H54 (cell line): Measurements from ENCODE around the gene MLN.

Experiments
- DNase-seq: peaks from one replicate; pipeline ENCODE4 v3.0.0; 2011; ENCODE audit warnings: low spot score, mixed read lengths; ENCODE audit not compliant: insufficient read length
- FAIRE-seq: peaks from 3 replicates; lab custom pipeline; 2011; peaks lifted over from hg19 to GRCh38; lab: Jason Lieb, UNC
- POLR2A ChIP-seq: IDR thresholded peaks from 2 replicates; pipeline ENCODE4 v1.6.1; 2011; ENCODE audit warnings: low read depth, mild to moderate bottlenecking, low read length

MLN gene

DNA sequence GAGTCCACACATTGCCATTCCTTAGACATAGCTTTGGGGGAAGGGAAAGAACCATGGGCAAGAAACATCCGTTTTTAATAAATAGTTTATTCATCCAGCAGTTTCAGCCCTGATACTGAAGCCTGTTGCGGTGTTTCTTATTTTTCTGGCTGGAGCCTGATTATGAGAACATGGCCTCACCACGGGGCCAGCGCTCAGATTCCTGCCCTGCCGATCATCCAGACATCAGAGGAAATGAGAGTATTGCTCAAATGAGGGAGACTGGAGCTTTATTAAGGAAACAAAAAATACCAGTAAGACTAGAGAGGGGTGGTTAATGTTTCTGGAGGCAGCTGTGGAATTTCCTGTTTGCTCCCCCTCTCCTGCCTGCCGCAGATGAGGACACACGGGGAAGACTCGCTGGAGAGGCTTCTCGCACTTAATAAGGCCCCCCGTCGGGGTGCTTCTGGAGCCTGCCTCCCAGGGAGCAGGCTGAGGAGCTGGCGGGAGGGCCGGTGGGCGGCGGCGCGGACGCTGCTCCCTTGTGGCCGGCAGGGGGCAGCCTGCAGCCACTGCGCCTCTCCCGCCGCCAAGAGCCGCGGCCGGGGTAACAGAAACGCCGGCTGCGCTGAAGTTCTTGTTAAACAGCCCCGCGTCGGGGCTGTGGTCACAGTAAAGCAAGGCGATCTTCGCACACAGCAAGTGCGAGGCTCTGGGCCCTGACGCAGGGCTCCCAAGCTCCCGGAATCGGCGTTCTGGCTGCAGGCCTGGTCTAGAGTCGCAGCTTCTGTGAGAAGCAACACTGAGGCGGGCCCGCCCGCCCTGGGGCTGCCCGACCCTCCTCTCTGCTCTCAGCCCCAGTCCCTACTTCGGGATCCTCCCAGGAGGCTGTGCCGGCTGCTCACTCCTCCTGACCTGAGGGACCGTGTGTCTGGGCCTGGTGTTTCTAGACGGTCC is 32.4 kb downstream of the MLN start:
- DNase-seq = peak; percentile 90
- no peak for TF ChIP-seq POLR2A
- FAIRE-seq = no peak

DNA sequence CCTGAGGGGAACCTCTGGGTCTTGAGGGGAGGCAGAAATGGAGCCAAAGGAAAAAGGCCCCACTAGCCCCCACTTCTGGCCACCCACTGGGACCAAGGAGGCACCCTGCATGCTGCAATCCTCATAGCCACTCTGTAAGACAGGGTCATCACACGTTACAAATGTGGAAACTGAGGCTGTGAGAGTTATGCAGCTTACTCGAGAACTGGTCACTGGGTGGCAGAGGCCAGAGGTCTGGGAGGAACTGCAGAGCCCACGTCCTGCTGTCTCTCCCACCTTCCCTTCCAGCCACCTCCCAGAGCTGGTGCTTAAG is 33.0 kb downstream of the MLN start:
- TF ChIP-seq POLR2A = no peak
- no peak for FAIRE-seq
- no peak for DNase-seq

DNA sequence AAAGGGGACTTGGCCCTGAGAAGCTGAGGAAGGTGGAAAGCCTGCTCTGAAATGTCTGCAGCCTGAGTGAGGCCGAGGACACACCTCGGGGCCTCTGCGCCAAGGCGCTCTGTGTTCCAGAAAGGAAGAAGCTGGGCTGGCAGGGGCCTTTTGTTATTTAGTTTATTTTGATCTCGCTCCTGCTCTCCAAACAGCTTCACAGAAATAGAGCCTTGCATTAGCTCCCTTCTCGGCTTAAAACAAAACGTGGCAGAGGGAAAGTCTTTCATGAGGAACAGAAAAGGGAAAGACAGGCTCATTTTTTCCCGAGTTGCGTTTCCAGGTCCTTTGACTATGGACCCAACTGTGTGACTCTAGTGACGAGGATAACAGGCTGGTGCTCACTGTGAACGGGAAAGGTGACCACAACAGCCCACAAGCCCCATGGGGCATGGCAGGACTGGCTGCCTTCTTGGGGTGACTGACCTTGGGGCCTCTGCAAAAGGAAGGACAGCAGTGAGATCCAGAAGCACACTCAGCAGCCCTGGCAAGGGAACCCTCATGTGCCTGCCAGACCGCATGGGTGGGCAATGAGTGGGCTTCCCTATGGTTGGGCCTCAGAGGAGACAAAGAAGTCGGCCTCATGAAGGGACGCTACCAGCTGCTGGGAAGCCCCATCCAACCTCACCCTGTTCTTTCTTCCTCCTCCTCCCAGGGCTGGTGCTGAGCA is 33.5 kb downstream of the MLN start:
- FAIRE-seq (no peak), DNase-seq (no peak)
- TF ChIP-seq POLR2A = no peak

DNA sequence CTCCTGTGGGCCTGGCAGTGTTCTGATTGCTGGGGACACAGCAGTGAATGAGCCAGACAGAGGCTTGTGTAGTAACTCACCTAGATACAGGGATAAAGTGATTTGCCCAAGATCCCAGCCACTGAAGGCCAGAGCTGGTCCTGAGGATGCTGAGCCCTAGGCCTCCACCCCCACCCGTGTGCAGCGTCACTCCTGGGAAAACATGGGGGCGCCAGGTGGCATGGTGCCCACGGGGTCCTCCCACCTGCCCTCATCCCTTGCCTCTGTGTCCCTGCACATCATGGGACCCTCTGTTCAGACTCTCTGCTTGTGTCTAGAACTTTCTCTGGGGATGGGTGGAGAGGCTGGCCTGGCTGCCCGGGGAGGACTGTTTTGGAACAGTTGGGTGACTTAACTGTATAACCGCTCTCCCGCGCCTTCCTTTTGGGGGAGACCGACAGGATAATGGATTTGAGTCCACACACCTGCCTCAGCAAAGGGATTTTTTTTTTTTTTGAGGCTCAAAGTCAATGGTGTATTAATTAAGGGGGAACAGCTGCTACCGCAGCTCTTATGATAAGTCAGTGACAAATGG is 34.5 kb downstream of the MLN start:
- FAIRE-seq (no peak), DNase-seq (no peak)
- no peak for TF ChIP-seq POLR2A

DNA sequence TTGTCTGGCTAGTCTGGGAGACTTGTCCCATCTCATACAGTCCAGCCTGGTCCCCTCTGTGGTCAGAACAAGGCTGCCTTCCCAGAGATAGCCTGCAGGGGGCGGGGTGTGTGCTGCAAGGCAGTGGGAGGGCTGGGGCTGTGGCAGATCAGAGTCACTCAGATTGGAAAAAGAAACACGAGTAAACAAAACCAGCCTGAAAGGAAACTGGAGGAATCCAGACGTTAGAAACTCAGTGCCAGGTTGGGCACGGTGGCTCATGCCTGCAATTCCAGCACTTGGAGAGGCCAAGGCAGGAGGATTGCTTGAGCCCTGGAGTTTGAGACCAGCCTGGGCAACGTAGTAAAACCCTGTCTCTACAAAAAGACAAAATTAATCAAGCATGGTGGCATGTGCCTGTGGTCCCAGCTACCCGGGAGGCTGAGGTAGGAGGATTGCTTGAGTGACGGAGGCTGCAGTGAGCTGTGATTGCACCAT is 35.1 kb downstream of the MLN start:
- peak; percentile 20 for FAIRE-seq
- no peak for TF ChIP-seq POLR2A

DNA sequence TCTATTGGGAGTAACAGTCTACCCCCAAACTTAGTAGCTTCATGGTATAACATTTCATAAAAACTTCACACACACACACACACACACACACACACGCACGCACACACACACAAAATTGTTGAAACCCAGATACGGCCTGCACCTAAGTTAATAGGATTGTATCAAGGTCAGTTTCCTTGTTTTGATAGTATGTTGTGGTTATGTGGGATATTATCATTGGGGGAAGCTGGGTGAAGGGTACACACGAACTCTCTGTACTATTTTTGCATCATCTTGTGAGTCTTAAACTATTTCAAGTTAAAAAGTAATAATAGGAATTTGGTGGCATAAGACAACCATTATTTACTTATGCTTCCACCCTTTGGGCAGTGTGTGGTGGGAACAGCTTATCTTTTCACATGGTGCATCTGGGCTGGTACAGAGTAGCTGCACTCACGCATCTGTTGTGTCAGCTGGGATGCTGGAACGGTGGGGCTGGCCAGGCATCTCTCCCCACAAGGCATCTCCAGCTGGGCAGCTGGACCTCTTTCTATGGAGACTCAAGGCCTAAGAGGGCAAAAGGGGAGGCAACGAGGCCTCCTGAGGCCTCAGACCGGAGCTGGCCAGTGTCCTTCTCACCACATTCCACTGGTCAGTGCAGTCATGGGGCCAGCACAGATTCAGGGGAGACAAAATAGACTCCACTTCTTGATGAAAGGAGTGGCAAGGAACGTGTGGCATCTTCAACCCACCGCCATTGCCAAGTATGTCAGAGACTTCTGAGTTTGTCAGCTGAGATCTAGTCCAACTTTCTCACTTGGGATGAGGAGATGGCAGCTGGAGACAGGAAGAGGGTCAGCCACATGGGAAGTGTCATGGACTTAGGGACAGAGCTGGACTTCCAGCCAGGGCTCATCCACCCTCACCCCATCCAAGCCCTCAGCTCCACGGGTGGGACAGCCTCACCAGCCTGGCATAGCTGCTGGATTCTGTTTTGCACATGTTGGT is 36.6 kb downstream of the MLN start:
- TF ChIP-seq POLR2A = no peak
- no peak for DNase-seq
- no peak for FAIRE-seq

More for the DNA sequence above, 35.1 kb downstream of the MLN start:
- peak; percentile 82 for DNase-seq

DNA sequence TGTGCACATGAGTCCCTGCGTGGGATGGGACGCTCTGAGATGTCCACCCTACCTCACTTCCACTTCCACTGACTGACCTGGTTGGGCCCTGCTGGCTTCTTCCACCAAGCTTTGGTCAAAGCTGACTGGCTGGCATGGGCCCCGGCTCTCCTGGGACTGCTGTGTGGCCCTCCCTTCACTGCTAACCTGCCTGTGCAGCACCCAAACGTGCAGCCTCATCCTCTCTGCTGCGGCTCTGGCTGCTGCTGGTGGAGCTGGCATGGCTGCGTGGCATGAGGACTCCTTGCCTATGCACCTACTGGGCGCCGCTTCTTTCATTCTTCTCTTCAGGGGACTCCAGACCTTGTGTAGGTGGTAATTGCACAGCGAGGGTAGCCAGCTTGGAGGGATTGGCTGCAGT is 38.4 kb downstream of the MLN start:
- no peak for FAIRE-seq
- no peak for DNase-seq
- TF ChIP-seq POLR2A = no peak

DNA sequence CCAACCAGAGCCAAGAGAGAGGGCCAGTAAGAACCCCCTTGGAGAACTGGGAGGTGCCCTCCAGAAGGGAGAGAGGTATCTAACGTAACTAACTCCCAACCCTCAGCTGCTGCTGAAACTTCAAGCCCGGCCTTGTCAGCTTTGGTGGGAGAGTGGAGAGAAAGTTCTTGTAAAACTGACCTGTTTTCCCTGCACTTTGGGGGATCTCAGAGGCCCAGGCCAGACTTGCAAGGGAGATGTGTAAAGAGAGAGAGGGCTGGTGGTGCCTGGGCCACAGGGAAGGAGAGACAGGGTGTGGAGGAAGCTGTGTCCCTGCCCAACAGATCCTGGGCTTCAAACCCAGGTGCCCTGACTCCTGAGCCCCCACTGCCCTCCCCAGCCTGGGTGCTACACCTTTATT is 39.8 kb downstream of the MLN start:
- no peak for DNase-seq
- TF ChIP-seq POLR2A = no peak
- no peak for FAIRE-seq

DNA sequence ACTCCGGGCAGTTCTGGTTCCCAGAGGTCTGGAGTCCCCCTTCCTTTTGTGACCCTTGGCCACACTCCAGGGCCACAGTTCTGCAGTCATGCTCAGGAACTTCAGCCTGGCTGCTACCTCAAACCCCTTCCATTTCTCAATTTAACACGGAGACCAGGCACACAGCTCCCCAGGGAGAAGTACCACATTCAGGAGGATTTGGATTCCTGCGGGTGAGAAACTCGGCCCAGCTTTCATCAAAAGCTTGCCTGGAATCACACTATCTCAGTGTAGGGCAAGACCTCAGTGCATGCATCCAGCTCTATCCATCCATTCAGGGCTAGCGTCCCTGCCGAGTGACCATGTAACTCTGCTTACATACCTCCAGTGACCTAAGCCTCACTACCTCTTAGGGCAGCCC is 40.3 kb downstream of the MLN start:
- no peak for FAIRE-seq
- TF ChIP-seq POLR2A = no peak
- no peak for DNase-seq

DNA sequence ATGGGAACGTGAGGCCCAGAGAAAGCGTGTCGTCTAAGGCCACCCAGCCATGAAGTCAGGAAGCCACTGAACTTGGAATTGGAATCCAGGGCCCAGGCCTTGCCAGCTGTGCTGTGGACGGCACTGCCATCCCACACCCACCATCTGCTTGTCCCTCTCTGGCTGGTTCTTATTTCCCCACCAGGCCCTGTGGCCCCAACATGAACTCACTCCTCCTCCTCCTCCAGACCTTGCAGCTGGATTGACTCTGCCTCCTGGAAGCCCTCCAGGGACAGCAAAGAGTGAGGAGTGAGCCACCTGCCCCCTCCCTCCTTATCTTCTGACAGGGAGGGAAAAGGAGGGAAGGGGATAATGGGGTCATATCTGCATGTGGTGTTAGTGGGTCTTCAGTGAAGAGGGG is 41.1 kb downstream of the MLN start:
- FAIRE-seq = no peak
- DNase-seq = no peak
- TF ChIP-seq POLR2A = no peak

DNA sequence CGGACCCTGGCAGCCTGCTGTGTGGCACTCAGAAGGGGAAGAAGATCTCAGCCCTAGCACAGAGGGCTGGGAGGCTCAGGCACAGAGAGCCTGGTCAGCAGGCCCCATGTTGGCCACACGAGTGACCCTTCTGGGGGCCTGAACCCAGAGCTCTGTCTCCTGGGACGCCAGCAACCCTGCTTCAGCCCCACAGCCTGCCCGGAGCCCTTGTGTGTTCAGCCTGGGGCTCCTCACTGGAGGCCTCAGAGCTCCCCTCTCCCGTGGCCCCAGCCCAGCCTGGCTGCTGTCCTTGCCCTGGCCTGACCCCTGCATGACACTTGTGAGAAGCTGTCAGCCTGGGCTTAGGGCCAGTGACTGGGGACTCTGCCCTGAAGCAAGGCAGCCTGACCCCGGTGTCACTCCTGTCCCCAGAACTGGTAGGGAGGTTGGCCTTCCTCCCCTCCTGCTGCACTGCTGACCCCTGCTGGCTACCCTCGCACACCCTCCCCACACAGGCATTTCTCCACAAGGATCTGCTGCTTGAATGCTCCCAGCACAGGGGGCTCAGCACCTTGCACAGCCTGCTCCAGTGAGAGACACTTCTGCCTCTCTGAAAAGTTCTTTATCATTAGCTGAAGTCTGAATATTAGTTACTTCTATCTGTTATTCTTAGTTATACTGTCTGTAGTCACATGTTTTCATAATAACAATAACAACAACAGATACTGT is 41.7 kb downstream of the MLN start:
- DNase-seq = peak; percentile 36
- no peak for FAIRE-seq
- no peak for TF ChIP-seq POLR2A

DNA sequence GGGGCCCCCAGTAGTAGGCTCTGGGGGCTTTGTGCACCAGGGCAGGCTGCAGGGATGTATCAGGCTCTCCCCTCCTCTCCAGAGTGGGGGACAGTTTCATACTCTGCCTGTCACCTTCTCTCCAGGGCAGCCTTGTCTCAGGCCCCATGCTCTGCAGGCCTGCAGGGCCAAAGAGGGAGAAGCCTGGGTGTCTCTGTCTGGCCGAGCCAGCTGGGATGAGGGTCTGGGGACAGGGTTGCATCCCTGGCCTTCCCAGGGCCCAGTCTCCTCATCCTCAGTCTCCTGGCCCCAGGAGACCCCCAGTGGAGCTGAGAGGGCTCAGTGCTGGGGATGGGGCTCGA is 42.3 kb downstream of the MLN start:
- no peak for TF ChIP-seq POLR2A
- no peak for FAIRE-seq
- DNase-seq = no peak

DNA sequence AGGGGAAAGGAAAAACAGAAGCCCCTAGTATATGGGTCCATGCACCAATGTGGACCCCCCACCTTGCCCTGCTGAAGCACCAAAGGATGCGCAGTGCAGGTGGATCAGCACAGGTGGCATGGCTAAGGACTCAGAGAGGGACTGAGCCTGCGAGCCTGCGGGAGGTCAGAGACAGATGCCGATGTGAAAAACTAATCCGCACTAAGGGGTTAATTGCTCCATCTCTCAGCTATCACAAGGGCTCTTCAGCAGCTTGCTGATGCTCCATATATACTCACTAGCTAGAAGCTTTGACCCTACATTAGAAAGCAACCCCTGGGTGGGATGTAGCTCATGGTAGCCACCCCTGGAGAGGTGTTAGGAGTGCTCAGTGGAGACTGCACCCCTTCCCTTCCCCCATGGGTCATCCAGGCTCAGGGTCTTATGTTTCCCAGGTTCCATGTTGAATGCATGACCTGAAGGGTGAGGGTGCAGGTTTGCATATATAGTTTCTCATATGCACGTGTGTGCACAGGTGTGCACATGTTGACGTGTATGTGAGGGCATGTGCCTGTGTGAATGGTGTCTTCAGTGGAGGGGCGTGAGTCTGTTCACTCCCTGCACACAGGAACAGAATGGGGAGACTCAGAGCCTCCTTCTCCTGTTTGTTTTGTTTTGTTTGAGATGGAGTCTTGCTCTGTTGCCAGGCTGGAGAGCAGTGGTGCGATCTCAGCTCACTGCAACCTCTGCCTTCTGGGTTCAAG is 43.7 kb downstream of the MLN start:
- DNase-seq = no peak
- no peak for FAIRE-seq
- TF ChIP-seq POLR2A = no peak
